ENCODE data around the gene SPATC1L.
"Not testable (repeated sequence)": the region's sequence is repeated elsewhere in the genome, so short reads cannot be mapped to it uniquely, and the experiment has no call there.

The SPATC1L gene

DNA sequence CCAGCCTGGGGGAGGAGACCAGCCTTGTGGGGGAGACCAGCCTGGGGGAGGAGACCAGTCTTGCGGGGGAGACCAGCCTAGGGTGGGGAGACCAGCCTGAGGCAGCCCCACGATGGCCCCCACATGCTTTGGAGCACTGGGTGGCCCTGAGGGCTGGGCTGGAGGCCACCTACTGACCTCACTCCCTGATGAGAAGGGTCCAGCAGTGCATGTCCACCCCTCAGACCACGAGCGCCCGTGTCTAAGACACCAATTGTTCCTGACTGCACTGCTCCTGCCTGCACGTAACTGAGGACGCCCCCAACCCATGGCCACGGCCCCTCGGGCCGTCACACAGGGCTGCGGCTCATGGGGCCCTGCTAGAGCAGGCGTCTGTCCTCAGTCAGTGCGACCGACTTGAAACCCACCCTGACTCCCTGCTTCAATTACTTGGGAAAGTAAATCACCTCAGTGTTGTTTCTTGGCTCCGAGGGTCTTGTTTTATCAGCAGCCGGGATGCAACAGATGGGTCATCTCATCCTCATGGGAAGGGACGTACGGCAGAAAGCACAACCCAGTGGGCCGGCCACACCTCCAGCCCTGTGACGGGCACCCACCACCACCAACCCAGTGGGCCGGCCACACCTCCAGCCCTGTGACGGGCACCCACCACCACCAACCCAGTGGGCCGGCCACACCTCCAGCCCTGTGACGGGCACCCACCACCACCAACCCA lies at the start of gene SPATC1L:
SPATC1L (minus strand) TSS at position 550 of the 715 bp plus-strand sequence. CDS start 1,643 bp downstream, outside the sequence.
- DNase-seq (ENCODE audit: low spot score) = peak; percentile 24

- DNase-seq (ENCODE audit: low spot score) = no peak
Measured at GRCh38 chr21:46229923-46230260, 45.6 kb upstream of the SPATC1L start.

DNA sequence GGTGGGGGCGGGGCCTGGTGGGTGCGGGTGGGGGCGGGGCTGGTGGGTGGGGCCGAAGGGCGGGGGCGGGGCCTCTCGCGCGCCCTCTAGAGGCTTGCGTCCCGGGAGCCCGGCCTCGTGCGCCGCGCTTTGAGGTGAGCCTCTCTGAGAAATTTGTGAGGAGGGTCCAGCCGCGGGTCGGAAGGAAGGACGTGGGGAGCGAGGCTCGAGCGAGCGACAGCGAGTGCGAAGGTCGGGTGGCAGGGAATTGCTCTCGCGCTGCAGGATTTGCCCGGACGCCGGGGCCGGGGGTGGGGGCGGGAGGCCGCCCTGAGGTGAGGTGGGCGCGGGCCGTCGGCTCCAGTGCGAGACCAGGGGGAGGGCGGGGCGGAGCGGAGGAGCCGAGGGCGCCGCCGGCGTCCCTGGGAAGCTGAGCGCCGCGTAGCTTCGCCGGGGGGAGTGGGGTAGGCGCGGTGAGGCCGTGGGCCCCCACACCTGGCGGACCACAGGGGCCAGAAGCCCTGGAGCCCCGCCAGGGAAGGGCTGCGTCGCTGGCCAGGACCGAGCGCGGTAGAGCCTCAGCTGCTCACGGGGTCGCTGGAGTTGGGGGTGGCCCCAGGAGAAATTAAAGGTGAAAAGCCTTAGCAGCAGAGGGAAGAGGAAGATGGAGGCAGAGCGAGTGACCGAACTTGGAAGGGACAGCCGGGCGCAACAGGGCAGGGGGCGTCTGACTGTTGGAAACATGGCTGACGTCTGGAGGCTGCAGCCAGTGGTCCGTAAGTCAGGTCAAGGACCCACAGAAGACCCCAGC lies 45.1 kb upstream of the SPATC1L start:
- peak; percentile 24 for DNase-seq (ENCODE audit: low spot score)

GRCh38 chr21:46228345-46229051 lies 44.2 kb upstream of the SPATC1L start, which contains the start of gene LSS:
LSS (minus strand) TSS chr21:46228774; CDS start chr21:46228745, 29 bp downstream.
- peak; percentile 99 for DNase-seq (ENCODE audit: low spot score)

DNA sequence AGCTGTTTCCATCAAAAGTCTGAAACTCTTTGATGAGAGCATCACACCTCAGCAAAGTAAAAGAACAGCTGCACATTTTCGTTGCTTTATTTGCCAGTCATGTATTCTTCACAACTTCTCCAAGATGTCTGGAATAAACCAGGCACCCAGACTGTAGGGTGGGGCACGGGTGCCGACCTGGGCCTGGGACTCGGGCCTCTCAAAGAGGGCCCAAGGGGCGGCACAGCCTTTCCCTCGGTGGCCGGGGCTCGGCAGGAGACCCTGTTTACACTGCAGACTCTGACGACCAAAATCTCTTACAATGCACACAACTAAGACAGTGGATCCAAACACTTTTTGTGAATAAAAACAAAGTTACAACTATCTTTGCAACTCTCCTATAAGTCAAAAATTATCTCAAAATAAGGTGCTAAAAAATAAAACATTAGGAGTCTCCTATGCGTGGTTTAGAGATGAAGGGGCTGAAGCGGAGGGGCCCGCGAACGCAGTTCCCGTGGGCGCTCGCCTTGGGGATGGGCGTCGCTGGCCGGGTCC lies 43.6 kb upstream of the SPATC1L start:
- DNase-seq (ENCODE audit: low spot score) = no peak

- no peak for DNase-seq (ENCODE audit: low spot score)
Measured at GRCh38 chr21:46226920-46227599, 42.8 kb upstream of the SPATC1L start.

DNA sequence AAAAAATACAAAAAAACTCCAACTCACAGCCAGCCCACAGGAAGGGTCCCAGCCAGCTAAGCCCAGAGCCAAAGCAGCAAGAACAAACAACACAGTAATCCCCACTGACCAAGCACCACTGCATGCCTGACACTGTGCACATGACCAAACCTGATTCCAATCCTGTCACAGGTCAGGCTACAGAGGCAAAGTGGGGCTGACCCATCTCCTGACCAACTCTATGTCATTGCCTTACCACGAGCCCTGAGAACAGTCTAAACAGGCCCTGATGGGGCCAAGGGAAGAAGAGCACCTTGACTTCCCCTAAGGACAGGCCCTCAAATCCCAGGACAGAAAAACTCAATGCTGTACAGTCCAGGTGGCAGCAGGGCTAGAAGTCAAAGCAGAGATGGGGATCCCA lies 41.9 kb upstream of the SPATC1L start:
- no peak for DNase-seq (ENCODE audit: low spot score)

DNA sequence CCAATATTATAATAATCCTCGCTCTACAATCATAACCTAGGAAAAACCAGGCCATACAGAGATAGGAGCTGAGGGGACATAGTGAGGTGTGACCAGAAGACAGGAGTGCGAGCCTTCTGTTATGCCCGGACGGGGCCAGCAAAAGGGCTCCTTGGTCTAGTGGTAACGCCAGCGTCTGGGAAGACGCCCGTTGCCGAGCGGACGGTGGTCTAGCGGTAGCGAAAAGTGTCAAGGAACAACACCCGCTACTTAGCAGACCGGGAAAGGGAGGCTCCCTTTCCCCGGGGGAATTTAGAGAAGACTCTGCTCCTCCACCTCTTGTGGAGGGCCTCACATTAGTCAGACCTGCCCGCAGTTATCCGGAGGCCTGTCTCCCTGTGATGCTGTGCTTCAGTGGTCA lies 39.4 kb upstream of the SPATC1L start:
- DNase-seq (ENCODE audit: low spot score) = not testable (repeated sequence)

DNA sequence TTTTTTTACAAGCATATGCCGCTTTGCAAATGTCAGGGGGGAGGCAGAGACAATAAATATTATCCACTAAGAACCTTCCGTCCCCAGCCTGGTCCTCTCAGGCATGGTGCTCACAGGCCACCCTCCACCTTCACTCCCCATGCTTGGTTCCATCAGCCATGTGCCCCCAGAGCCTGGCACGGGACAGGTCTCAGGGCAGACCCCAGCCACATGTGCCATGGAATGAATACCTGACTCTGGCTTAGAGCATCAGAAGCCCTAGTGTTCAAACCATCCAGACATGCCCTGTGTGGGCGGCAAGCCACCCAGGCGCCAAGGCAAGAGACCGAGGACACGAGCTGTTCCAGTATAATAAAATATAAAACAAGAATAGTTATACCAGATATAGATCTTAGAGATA lies 39.0 kb upstream of the SPATC1L start:
- no peak for DNase-seq (ENCODE audit: low spot score)

- DNase-seq (ENCODE audit: low spot score) = no peak
Measured at GRCh38 chr21:46222436-46223116, 38.3 kb upstream of the SPATC1L start.

GRCh38 chr21:46221664-46222435 lies 37.6 kb upstream of the SPATC1L start:
- DNase-seq (ENCODE audit: low spot score) = no peak

GRCh38 chr21:46220847-46221246 lies 36.6 kb upstream of the SPATC1L start:
- no peak for DNase-seq (ENCODE audit: low spot score)

DNA sequence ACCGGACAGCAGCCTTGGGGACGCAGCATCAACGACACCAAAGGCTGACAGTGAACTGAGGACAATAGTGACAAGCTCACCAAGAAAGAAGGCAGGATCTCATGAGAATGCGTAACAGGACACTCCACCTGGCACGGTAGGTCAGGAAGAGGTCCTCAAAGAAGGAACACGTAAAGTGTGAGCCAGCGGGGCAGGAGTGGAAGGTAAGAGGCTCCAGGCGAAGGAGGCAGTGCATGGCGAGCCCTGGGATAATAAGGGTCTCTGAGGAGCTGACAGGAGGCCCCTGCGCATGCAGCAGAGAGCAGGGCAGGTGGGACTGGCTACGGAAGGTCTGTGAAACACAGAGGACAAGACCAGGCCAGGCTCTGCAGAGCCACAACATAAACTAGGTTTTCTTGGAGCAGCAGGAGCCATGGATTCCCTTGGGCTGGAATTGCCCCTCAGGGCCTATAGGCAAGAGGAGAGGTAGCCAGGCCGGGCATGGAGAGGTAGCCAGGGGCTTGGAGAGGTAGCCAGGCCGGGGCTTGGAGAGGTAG lies 36.1 kb upstream of the SPATC1L start:
- no peak for DNase-seq (ENCODE audit: low spot score)

DNA sequence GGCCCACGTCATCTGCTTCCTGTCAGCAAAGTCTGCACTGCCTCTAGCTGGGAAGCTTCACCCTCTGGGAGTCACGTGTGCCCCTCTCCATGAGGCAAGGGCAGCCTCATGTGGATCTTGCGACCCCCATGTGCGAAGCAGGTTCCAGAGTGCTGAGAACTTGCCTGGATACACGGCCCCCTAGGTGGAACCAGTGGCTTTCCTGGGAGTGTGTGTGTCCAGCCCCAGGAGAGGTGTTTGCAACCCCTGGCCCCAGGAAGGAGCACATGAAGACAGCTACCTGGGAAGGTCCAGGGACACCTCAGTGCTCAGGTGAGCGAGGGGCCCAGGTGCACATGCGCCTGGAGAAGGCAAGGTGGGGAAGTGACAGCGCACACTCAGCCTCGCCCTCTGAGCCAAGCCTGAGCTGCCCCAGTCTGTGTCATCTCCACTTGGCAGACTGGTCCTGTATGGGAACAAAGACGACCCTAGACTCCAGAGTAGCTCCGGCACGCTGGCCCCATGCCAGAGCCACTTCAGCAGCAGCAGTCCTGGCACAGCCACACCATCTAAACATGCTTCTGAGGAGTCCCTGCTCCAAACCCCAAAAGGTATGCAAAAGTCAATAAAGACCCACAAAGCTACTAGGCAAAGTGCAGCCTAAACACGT lies 35.5 kb upstream of the SPATC1L start:
- no peak for DNase-seq (ENCODE audit: low spot score)

DNA sequence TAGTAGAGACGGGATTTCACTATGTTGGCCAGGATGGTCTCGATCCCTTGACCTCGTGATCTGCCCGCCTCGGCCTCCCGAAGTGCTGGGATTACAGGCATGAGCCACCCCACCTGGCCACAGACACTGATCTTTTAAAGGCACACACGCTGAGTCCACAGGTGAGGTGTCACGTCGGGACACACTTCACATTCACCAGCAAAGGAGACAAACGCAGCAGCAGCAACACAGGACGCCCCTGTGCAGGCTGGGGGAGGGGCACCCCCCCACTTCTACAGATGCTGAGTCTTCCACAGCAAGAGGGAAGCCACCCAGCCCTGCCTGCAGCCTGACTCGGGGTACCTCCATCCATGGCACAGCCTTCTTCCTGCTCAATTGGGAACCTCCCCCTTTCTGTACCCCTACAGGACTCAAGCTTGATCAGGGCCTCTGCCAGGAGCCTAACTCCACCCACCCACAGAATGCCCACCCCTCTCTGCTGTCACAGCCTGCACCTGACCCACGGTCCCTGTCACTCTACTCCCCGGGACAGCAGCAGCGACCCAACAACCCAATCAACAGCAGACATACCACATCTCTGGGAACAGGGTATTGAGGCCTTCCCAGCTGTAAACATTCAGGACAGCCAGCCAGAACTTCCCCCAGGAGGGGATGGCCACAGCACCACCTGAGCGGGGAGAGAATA lies 34.8 kb upstream of the SPATC1L start:
- DNase-seq (ENCODE audit: low spot score) = no peak

DNA sequence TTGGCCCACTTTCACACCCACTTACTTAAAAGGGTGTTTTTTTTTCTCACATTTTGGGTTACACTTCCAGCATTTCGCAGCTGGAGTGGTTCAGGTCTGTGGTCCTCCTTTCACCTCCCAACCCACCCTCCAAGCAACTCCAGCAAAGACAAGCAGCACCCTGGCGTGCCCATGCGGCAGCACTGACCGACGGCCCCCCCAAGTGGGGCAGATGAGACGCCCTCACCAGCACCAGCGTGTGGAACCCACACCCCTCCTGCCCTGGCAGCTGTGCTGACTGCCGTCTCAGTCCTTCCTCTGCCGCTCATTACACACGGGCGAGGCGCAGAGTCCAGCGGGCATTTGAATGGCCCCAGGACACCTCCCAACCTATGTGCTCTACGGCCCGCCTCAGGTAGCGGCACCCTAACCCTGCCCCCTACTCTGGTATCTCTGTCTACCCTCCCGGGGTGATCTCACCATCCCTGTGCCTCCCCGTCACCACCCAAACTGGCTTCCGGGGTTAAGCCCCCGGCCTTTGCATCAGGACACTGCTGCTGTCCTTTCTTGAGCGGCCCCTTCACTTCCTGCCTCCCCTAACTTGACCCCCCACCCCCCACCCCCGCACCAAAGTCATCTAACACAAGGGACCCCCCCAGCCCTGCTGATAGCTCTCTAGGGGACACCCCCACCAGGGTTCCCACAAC lies 33.4 kb upstream of the SPATC1L start:
- DNase-seq (ENCODE audit: low spot score) = no peak

GRCh38 chr21:46216132-46216747 lies 32.0 kb upstream of the SPATC1L start:
- no peak for DNase-seq (ENCODE audit: low spot score)
